GM04503 (cell line): Measurements from ENCODE around the gene CYB5D1.
A peak's percentile ranks its signal among the peaks of the same experiment; 100 is the strongest.
"Not testable (repeated sequence)": the region's sequence is repeated elsewhere in the genome, so short reads cannot be mapped to it uniquely, and the experiment has no call there.

Experiments
- DNase-seq: peaks from one replicate; pipeline ENCODE4 v3.0.0-alpha.2; 2012; ENCODE audit warnings: low read depth

The CYB5D1 gene

GRCh38 chr17:7856011-7856810 lies 1.6 kb upstream of the CYB5D1 start:
- DNase-seq = no peak

GRCh38 chr17:7856811-7857712 lies 741 bp upstream of the CYB5D1 start, which contains the start of gene NAA38:
NAA38 (minus strand) TSS chr17:7857559; CDS start chr17:7857463, 96 bp downstream.
- peak; percentile 97 for DNase-seq

- DNase-seq = no peak
Observed at GRCh38 chr17:7858522-7858810, 663 bp downstream of the CYB5D1 start.

- DNase-seq = no peak
Observed at GRCh38 chr17:7859028-7859427, 1.2 kb downstream of the CYB5D1 start.

- DNase-seq = no peak
Observed at GRCh38 chr17:7862692-7863437, 5.1 kb downstream of the CYB5D1 start.

GRCh38 chr17:7864384-7864783 lies 6.6 kb downstream of the CYB5D1 start:
- DNase-seq = not testable (repeated sequence)

GRCh38 chr17:7864995-7865650 lies 7.3 kb downstream of the CYB5D1 start:
- DNase-seq = no peak

GRCh38 chr17:7867881-7868329 lies 10.1 kb downstream of the CYB5D1 start:
- DNase-seq = no peak

- no peak for DNase-seq
Observed at GRCh38 chr17:7873051-7873450, 15.2 kb downstream of the CYB5D1 start.

GRCh38 chr17:7875804-7876370 lies 18.1 kb downstream of the CYB5D1 start:
- no peak for DNase-seq

- DNase-seq = no peak
Observed at GRCh38 chr17:7878234-7878633, 20.4 kb downstream of the CYB5D1 start.

- DNase-seq = no peak
Observed at GRCh38 chr17:7880076-7880868, 22.5 kb downstream of the CYB5D1 start.

- DNase-seq = no peak
Observed at GRCh38 chr17:7881276-7882054, 23.7 kb downstream of the CYB5D1 start.

- no peak for DNase-seq
Observed at GRCh38 chr17:7882068-7882467, 24.3 kb downstream of the CYB5D1 start.

- no peak for DNase-seq
Observed at GRCh38 chr17:7882629-7883028, 24.8 kb downstream of the CYB5D1 start.

GRCh38 chr17:7883781-7884386 lies 26.1 kb downstream of the CYB5D1 start:
- no peak for DNase-seq

- DNase-seq = no peak
Observed at GRCh38 chr17:7884581-7885366, 27.0 kb downstream of the CYB5D1 start.

- DNase-seq = no peak
Observed at GRCh38 chr17:7885367-7886226, 27.8 kb downstream of the CYB5D1 start.
